ENCODE results near the gene KCNH2.
"Not testable (repeated sequence)": the region's sequence is repeated elsewhere in the genome, so short reads cannot be mapped to it uniquely, and the experiment has no call there.

KCNH2 gene, protein sequence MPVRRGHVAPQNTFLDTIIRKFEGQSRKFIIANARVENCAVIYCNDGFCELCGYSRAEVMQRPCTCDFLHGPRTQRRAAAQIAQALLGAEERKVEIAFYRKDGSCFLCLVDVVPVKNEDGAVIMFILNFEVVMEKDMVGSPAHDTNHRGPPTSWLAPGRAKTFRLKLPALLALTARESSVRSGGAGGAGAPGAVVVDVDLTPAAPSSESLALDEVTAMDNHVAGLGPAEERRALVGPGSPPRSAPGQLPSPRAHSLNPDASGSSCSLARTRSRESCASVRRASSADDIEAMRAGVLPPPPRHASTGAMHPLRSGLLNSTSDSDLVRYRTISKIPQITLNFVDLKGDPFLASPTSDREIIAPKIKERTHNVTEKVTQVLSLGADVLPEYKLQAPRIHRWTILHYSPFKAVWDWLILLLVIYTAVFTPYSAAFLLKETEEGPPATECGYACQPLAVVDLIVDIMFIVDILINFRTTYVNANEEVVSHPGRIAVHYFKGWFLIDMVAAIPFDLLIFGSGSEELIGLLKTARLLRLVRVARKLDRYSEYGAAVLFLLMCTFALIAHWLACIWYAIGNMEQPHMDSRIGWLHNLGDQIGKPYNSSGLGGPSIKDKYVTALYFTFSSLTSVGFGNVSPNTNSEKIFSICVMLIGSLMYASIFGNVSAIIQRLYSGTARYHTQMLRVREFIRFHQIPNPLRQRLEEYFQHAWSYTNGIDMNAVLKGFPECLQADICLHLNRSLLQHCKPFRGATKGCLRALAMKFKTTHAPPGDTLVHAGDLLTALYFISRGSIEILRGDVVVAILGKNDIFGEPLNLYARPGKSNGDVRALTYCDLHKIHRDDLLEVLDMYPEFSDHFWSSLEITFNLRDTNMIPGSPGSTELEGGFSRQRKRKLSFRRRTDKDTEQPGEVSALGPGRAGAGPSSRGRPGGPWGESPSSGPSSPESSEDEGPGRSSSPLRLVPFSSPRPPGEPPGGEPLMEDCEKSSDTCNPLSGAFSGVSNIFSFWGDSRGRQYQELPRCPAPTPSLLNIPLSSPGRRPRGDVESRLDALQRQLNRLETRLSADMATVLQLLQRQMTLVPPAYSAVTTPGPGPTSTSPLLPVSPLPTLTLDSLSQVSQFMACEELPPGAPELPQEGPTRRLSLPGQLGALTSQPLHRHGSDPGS

GRCh38 chr7:150978126-150978789, at the start of gene KCNH2:
Gene KCNH2, minus strand, starts transcription at chr7:150978321. Its CDS starts 408 bp downstream, at chr7:150977913.
- peak; percentile 71 for DNase-seq (ENCODE audit: low spot score)
- FAIRE-seq, result no peak

DNA sequence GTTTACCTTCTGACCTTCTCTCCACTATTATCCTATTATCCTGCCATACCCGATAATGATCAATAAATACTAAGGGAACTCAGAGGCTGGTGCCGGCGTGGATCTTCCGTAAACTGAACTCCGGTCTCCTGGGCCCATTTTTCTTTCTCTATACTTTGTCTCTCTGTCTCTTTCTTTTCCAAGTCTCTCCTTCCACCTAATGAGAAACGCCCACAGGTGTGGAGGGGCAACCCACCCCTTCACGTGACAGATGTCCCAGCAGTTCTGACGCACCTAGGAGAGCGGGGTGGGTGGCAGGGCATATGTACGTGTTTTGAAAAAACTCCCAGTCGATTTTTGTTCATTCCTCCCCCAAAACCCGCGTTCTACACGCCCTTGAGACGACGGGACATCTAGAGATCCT, 49.6 kb upstream of the KCNH2 start:
- DNase-seq (ENCODE audit: low spot score); FAIRE-seq: not testable (repeated sequence)

DNA sequence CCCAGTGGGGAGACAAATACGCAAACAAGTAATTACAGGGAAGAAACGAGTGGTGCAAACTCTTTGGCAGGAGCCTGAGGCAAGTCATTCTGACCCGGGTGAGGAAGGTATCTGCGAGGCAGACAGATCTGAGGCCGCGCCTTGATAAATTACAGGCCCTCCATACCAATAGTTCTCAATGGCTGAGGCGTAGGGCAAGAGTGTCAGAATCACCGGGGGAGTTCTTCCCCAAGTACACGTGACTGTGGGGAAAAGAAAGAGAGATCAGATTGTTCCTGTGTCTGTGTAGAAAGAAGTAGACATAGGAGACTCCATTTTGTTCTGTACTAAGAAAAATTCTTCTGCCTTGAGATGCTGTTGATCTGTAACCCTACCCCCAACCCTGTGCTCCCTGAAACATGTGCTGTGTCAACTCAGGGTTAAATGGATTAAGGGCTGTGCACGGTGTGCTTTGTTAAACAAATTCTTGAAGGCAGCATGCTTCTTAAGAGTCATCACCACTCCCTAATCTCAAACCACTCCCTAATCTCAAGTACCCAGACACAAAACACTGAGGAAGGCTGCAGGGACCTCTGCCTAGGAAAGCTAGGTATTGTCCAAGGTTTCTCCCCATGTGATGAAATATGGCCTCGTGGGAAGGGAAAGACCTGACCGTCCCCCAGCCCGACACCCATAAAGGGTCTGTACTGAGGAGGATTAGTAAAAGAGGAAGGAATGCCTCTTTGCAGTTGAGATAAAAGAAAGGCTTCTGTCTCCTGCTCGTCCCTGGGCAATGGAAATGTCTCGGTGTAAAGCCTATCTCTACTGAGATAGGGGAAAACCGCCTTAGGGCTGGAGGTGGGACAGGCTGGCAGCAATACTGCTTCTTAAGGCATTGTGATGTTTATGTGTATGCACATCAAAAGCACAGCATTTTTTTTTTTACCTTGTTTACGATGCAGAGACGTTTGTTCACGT, 48.9 kb upstream of the KCNH2 start:
- DNase-seq (ENCODE audit: low spot score); FAIRE-seq: not testable (repeated sequence)

- no peak for DNase-seq (ENCODE audit: low spot score)
- FAIRE-seq, result no peak
Measured at GRCh38 chr7:151025924-151026671, 48.0 kb upstream of the KCNH2 start.

DNA sequence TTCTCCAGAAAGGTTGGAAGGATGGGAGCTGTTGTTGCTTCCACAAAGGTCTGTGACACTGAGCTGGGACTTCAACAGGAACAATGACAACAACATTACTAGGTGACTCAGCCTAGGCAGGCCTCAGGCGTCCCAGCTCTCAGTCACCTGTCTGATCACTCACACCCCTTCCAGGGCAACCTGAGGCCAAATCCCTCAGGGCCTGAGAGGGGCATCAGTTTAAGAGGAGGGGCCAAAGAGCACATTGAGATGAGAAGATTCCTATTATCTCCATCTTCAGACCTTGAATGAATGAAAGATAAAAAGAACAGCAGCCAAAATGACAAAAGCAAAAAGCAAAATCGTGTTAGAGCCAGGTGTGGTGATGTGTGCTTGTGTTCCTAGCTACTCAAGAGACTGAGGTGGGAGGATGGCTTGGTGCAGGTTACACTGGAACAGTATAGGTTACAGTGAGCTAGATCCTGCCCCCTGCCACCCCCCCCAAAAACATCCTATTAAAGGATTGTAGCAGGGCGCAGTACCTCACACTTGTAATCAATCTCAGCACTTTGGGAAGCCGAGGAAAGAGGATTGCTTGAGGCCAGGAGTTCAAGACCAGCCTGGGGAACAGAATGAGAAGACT, 46.4 kb upstream of the KCNH2 start, which contains the start of gene ATG9B:
Gene ATG9B, minus strand, starts transcription at position 60 of the 622 bp plus-strand sequence. CDS start 71 bp downstream, outside the sequence.
- DNase-seq (ENCODE audit: low spot score) (no peak), FAIRE-seq (no peak)

GRCh38 chr7:151023232-151023631, 45.1 kb upstream of the KCNH2 start:
- no peak for DNase-seq (ENCODE audit: low spot score)
- no peak for FAIRE-seq

DNA sequence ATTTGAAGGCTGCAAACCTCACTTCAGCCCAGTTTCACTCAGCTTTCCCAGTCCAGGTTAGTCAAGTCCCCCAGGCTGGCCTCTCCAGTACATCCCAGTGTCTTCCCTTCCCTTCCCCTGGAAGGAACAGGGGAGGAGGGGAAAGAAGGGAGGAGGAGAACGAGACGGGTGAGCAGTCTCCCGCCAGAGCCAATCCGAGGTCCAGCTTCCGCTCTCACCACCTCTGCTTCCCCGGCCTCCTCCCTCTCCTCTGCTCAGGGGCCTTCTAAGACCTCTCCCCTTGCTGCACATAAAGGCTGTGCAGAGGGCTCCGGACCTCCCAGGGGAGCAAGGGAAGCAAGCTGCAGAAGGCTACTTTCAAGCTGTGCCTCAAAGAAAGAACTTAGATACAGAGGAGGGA, 42.1 kb upstream of the KCNH2 start:
- DNase-seq (ENCODE audit: low spot score) (no peak), FAIRE-seq (no peak)

DNA sequence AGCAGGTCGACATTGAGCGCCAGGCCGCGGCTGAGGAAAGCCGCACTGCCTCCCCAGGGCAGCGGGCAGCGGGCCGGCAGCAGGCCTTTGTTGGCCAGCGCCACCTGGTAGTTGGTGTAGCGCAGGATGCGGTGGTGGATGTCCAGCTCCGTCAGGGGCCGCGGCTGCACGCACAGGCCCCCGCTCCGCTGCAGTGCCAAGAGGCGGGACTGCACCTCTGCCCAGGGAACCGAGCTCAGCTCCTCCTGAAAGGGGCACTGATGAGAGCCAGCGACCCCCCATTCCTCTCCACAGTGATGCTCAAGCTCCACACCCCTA, 41.0 kb upstream of the KCNH2 start:
- no peak for DNase-seq (ENCODE audit: low spot score)

DNA sequence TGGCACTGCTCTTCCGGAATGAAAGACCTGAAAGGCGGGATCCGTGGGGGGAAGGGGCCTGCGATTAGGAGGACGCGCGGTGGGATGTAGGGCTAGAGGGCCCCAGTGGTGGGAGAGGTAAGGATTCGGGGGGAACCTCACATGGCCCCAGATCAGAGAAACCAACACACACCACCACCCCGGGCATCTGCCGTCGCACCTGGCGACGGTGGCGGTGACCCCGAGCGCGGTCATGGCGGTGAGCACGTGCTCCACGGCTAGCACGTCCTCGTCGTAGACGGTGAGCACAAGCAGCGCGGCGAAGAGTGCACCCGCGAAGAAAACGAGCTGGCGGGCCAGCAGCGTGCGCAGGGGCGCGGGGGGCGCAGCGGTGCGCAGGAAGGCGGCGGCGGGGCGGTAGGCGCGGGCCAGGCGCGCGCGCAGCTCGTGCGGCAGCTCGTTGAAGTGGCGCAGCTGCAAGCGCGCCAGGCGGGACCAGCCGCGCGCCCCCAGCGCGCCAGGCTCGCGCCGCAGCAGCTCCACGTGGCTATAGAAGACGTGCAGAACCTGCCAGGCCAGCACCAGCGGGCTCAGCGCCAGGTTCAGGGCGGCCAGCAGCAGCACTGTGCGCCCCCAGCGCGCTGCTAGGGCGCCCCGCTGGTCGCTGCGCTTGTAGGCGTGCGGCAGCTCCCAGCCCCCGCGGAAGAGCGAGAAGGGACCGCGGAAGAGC, 40.5 kb upstream of the KCNH2 start:
- FAIRE-seq, result no peak

More for the DNA sequence above, 41.0 kb upstream of the KCNH2 start:
- no peak for FAIRE-seq

DNA sequence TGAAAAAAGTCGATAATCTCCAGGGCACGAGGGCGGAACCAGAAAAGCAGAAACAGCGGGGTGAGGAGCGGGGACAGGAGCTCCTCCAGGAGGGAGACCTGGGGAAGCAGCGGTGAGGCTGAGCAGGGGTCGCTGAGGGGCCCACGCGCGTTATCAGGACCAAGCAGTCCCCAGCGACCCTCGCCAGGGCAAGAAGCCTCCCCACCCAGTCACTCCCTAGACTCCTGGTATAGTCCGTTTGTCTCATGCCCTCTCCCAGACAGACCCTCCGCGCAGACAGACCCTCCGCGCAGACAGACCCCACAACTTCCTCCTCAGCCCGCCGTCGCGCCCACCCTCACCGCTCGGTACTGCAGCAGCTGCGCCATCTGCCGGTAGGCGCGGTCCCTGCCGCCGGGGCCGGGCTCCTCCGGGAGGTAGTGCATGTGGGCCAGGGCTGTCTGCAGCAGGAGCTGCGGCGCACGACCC, 39.9 kb upstream of the KCNH2 start:
- peak; percentile 47 for DNase-seq (ENCODE audit: low spot score)
- no peak for FAIRE-seq

More for the DNA sequence above, 40.5 kb upstream of the KCNH2 start:
- DNase-seq (ENCODE audit: low spot score), result no peak

- no peak for FAIRE-seq
Measured at GRCh38 chr7:151017370-151017952, 39.3 kb upstream of the KCNH2 start.

GRCh38 chr7:151016942-151017341, 38.8 kb upstream of the KCNH2 start:
- DNase-seq (ENCODE audit: low spot score) (no peak), FAIRE-seq (no peak)

More at GRCh38 chr7:151017370-151017952, 39.3 kb upstream of the KCNH2 start:
- no peak for DNase-seq (ENCODE audit: low spot score)

DNA sequence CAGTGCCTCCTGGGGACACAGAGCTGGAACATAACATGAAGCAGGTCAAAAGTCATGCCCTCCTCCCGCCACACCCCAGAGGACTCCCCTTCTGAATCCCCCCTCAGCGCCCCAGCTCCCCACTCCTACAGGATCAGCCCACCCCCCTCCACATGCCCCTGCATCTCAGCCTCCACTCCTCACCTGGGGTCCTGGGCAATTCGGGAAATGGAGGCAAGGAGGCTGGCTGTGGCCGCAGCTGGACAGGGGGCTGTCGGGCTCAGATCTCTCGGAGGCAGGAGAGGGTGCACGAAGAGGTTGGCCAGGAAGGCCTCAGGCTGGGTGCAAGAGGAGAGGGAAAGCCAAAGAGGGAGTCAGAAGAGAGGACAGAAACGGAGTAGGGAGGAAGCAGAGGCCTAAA, 38.4 kb upstream of the KCNH2 start:
- DNase-seq (ENCODE audit: low spot score) (no peak), FAIRE-seq (no peak)

GRCh38 chr7:151015967-151016366, 37.8 kb upstream of the KCNH2 start:
- DNase-seq (ENCODE audit: low spot score) (no peak), FAIRE-seq (no peak)

GRCh38 chr7:151014950-151015349, 36.8 kb upstream of the KCNH2 start:
- FAIRE-seq, result no peak
- no peak for DNase-seq (ENCODE audit: low spot score)

GRCh38 chr7:151013733-151014497, 35.8 kb upstream of the KCNH2 start:
- FAIRE-seq (no peak), DNase-seq (ENCODE audit: low spot score) (no peak)

- FAIRE-seq (no peak), DNase-seq (ENCODE audit: low spot score) (no peak)
Measured at GRCh38 chr7:151013356-151013732, 35.2 kb upstream of the KCNH2 start.
